Astrocyte of the spinal cord (primary cell): Measurements from ENCODE around the gene PRPS1.
"Not testable (repeated sequence)": the region's sequence is repeated elsewhere in the genome, so short reads cannot be mapped to it uniquely, and the experiment has no call there.

ENCODE experiments used
- DNase-seq: peaks from one replicate; pipeline ENCODE4 v3.0.0; 2011; ENCODE audit warnings: low read depth, low spot score
- H3K4me3 ChIP-seq: 2 replicates; pipeline ENCODE4 v1.5.1; 2011; ENCODE audit warnings: low read depth, mild to moderate bottlenecking, low read length, moderate library complexity
- CTCF ChIP-seq: IDR thresholded peaks from 2 replicates; pipeline ENCODE4 v1.5.1; 2012; ENCODE audit warnings: low read depth, mild to moderate bottlenecking, low read length, inconsistent platforms
- in situ Hi-C: cut with HindIII; loops from 2 replicates; pipeline ENCODE4 v1.10.0; 2017; ENCODE audit warnings: low sequenced_read_pairs

The PRPS1 gene

GRCh38 chrX:107659768-107660167, 31.5 kb downstream of the PRPS1 start:
- no peak overlapping the region for H3K4me3 ChIP-seq
- TF ChIP-seq CTCF = peak; percentile 75
- in situ Hi-C loops = no loop called here
- peak; percentile 62 for DNase-seq

GRCh38 chrX:107662145-107662544, 33.8 kb downstream of the PRPS1 start:
- no peak overlapping the region for H3K4me3 ChIP-seq
- no peak for TF ChIP-seq CTCF
- no peak for DNase-seq
- in situ Hi-C loops = no loop called here

- H3K4me3 ChIP-seq = no peak overlapping the region
- in situ Hi-C loops = no loop called here
- no peak for TF ChIP-seq CTCF
- DNase-seq = no peak
Observed at GRCh38 chrX:107662824-107663223, 34.5 kb downstream of the PRPS1 start.

- in situ Hi-C loops = no loop called here
- no peak for DNase-seq
- no peak overlapping the region for H3K4me3 ChIP-seq
- no peak for TF ChIP-seq CTCF
Observed at GRCh38 chrX:107666931-107667330, 38.6 kb downstream of the PRPS1 start.

GRCh38 chrX:107667426-107667825, 39.1 kb downstream of the PRPS1 start:
- no peak overlapping the region for H3K4me3 ChIP-seq
- no peak for TF ChIP-seq CTCF
- DNase-seq = no peak
- in situ Hi-C loops = no loop called here

- in situ Hi-C loops, H3K4me3 ChIP-seq, DNase-seq: not testable (repeated sequence)
Observed at GRCh38 chrX:107668710-107669109, 40.4 kb downstream of the PRPS1 start.

- TF ChIP-seq CTCF = no peak
- in situ Hi-C loops = no loop called here
- no peak for DNase-seq
- H3K4me3 ChIP-seq = no peak overlapping the region
Observed at GRCh38 chrX:107669261-107669660, 41.0 kb downstream of the PRPS1 start.
